ENCODE results near the gene TANGO6. TPM values are rescaled to one million over a fixed set of nuclear protein-coding genes. Genes with fewer than 3 reads are reported as not detected.
"Not testable (repeated sequence)": the region's sequence is repeated elsewhere in the genome, so short reads cannot be mapped to it uniquely, and the experiment has no call there.

Gene TANGO6
- total RNA-seq, 1 experiment from 2014 or later: 18.0 TPM

- no peak overlapping the region for H3K4me3 ChIP-seq (ENCODE audit: low read depth, low read length, poor library complexity, severe bottlenecking)
- no peak overlapping the region for H3K27ac ChIP-seq (ENCODE audit: low read depth, low read length, poor library complexity, severe bottlenecking)
- no peaks in the 10 kb centered on the region for H3K9me3 ChIP-seq (ENCODE audit: low read depth, low read length, poor library complexity, severe bottlenecking)
- no peaks in the 10 kb centered on the region for H3K36me3 ChIP-seq (ENCODE audit: insufficient read depth, low read length, poor library complexity, severe bottlenecking)
- H3K4me1 ChIP-seq (ENCODE audit: insufficient read depth, low read length, poor library complexity, severe bottlenecking): no peaks in the 10 kb centered on the region
- ChIA-PET POLR2A (ENCODE audit: low non-redundant PET) (no interaction called here), CTCF (no interaction called here)
- intact Hi-C loops (cut with micrococcal nuclease; ENCODE audit: unreplicated experiment): no loop called here
- DNase-seq (ENCODE audit: low spot score): no peak
- TF ChIP-seq EZH2 (IDR thresholded peaks at IDR 0.05; ENCODE audit: borderline replicate concordance, low read depth, low read length, poor library complexity, severe bottlenecking) (no peak), CTCF (conservative IDR thresholded peaks at IDR 0.05; ENCODE audit: low read depth, low read length) (no peak)
- no TSS peak for BruUV-seq (replicated peaks)
- H3K27me3 ChIP-seq (replicated peaks; ENCODE audit: insufficient read depth, low read depth, low read length, poor library complexity): no peaks in the 10 kb centered on the region
These were observed 205.8 kb downstream of the TANGO6 start for GRCh38 chr16:69049146-69049545.

GRCh38 chr16:69049603-69050375 lies 206.5 kb downstream of the TANGO6 start:
- intact Hi-C loops (cut with micrococcal nuclease; ENCODE audit: unreplicated experiment): no loop called here
- no peaks in the 10 kb centered on the region for H3K36me3 ChIP-seq (ENCODE audit: insufficient read depth, low read length, poor library complexity, severe bottlenecking)
- CTCF ChIA-PET: no interaction called here
- H3K4me3 ChIP-seq (ENCODE audit: low read depth, low read length, poor library complexity, severe bottlenecking): no peak overlapping the region
- H3K27me3 ChIP-seq (replicated peaks; ENCODE audit: insufficient read depth, low read depth, low read length, poor library complexity): no peaks in the 10 kb centered on the region
- no peak for DNase-seq (ENCODE audit: low spot score)
- H3K27ac ChIP-seq (ENCODE audit: low read depth, low read length, poor library complexity, severe bottlenecking): no peak overlapping the region
- POLR2A ChIA-PET (ENCODE audit: low non-redundant PET): no interaction called here
- no peaks in the 10 kb centered on the region for H3K9me3 ChIP-seq (ENCODE audit: low read depth, low read length, poor library complexity, severe bottlenecking)
- no peaks in the 10 kb centered on the region for H3K4me1 ChIP-seq (ENCODE audit: insufficient read depth, low read length, poor library complexity, severe bottlenecking)
- no TSS peak for BruUV-seq (replicated peaks)
- TF ChIP-seq EZH2 (IDR thresholded peaks at IDR 0.05; ENCODE audit: borderline replicate concordance, low read depth, low read length, poor library complexity, severe bottlenecking) (no peak), CTCF (conservative IDR thresholded peaks at IDR 0.05; ENCODE audit: low read depth, low read length) (no peak)

- CTCF ChIA-PET; DNase-seq (ENCODE audit: low spot score); H3K27ac ChIP-seq (ENCODE audit: low read depth, low read length, poor library complexity, severe bottlenecking); POLR2A ChIA-PET (ENCODE audit: low non-redundant PET); H3K4me1 ChIP-seq (ENCODE audit: insufficient read depth, low read length, poor library complexity, severe bottlenecking); H3K27me3 ChIP-seq (replicated peaks; ENCODE audit: insufficient read depth, low read depth, low read length, poor library complexity); H3K36me3 ChIP-seq (ENCODE audit: insufficient read depth, low read length, poor library complexity, severe bottlenecking); H3K4me3 ChIP-seq (ENCODE audit: low read depth, low read length, poor library complexity, severe bottlenecking); H3K9me3 ChIP-seq (ENCODE audit: low read depth, low read length, poor library complexity, severe bottlenecking); BruUV-seq (replicated peaks); intact Hi-C loops (cut with micrococcal nuclease; ENCODE audit: unreplicated experiment): not testable (repeated sequence)
These were observed 208.1 kb downstream of the TANGO6 start for GRCh38 chr16:69051517-69051830.

- Histone ChIP-seq H3K36me3 (ENCODE audit: insufficient read depth, low read length, poor library complexity, severe bottlenecking) (no peaks in the 10 kb centered on the region), H3K27ac (ENCODE audit: low read depth, low read length, poor library complexity, severe bottlenecking) (no peak overlapping the region), H3K27me3 (replicated peaks; ENCODE audit: insufficient read depth, low read depth, low read length, poor library complexity) (no peaks in the 10 kb centered on the region), H3K4me3 (ENCODE audit: low read depth, low read length, poor library complexity, severe bottlenecking) (no peak overlapping the region), H3K4me1 (ENCODE audit: insufficient read depth, low read length, poor library complexity, severe bottlenecking) (peaks cover 9% of the 10 kb centered on the region), H3K9me3 (ENCODE audit: low read depth, low read length, poor library complexity, severe bottlenecking) (no peaks in the 10 kb centered on the region)
- TF ChIP-seq EZH2 (IDR thresholded peaks at IDR 0.05; ENCODE audit: borderline replicate concordance, low read depth, low read length, poor library complexity, severe bottlenecking) (no peak), CTCF (conservative IDR thresholded peaks at IDR 0.05; ENCODE audit: low read depth, low read length) (no peak)
- ChIA-PET CTCF (no interaction called here), POLR2A (ENCODE audit: low non-redundant PET) (no interaction called here)
- no TSS peak for BruUV-seq (replicated peaks)
- intact Hi-C loops (cut with micrococcal nuclease; ENCODE audit: unreplicated experiment): no loop called here
- no peak for DNase-seq (ENCODE audit: low spot score)
These were observed 211.7 kb downstream of the TANGO6 start for GRCh38 chr16:69055008-69055407.
